ENCODE results near the gene AAK1.
"Not testable (repeated sequence)": the region's sequence is repeated elsewhere in the genome, so short reads cannot be mapped to it uniquely, and the experiment has no call there.

The AAK1 gene

GRCh38 chr2:69584127-69584889 lies 59.2 kb downstream of the AAK1 start:
- H3K4me3 Mint-ChIP-seq, result peak overlapping the region; percentile 24
- no peaks in the 10 kb centered on the region for H3K27me3 Mint-ChIP-seq
- peaks cover 5% of the 10 kb centered on the region for H3K36me3 Mint-ChIP-seq (ENCODE audit: insufficient read depth)
- peak overlapping the region; percentile 9 for H3K27ac Mint-ChIP-seq (ENCODE audit: low read depth)
- no peak for ATAC-seq (replicated peaks; ENCODE audit: extremely low read depth, poor library complexity, severe bottlenecking)
- no peak for DNase-seq (ENCODE audit: low spot score in 2 of 2)
- H3K9me3 Mint-ChIP-seq, result no peaks in the 10 kb centered on the region
- peaks cover 82% of the 10 kb centered on the region for H3K4me1 Mint-ChIP-seq

- H3K4me3 Mint-ChIP-seq, result peak overlapping the region; percentile 48
- ATAC-seq (replicated peaks; ENCODE audit: extremely low read depth, poor library complexity, severe bottlenecking) (no peak), DNase-seq (ENCODE audit: low spot score in 2 of 2) (no peak)
- no peaks in the 10 kb centered on the region for H3K9me3 Mint-ChIP-seq
- peak overlapping the region; percentile 9 for H3K27ac Mint-ChIP-seq (ENCODE audit: low read depth)
- H3K27me3 Mint-ChIP-seq, result no peaks in the 10 kb centered on the region
- H3K36me3 Mint-ChIP-seq (ENCODE audit: insufficient read depth), result peaks cover 5% of the 10 kb centered on the region
- H3K4me1 Mint-ChIP-seq, result peaks cover 82% of the 10 kb centered on the region
These were observed 60.2 kb downstream of the AAK1 start for GRCh38 chr2:69583321-69583833.

GRCh38 chr2:69582582-69583176 lies 60.9 kb downstream of the AAK1 start:
- Mint-ChIP-seq H3K36me3 (ENCODE audit: insufficient read depth) (peaks cover 6% of the 10 kb centered on the region), H3K4me3 (peak overlapping the region; percentile 48), H3K27me3 (no peaks in the 10 kb centered on the region), H3K9me3 (no peaks in the 10 kb centered on the region), H3K27ac (ENCODE audit: low read depth) (peak overlapping the region; percentile 9), H3K4me1 (peaks cover 83% of the 10 kb centered on the region)
- no peak for DNase-seq (ENCODE audit: low spot score in 2 of 2)
- ATAC-seq (replicated peaks; ENCODE audit: extremely low read depth, poor library complexity, severe bottlenecking), result peak; percentile 58

- peaks cover 7% of the 10 kb centered on the region for H3K36me3 Mint-ChIP-seq (ENCODE audit: insufficient read depth)
- H3K27ac Mint-ChIP-seq (ENCODE audit: low read depth), result peak overlapping the region; percentile 9
- no peaks in the 10 kb centered on the region for H3K27me3 Mint-ChIP-seq
- DNase-seq (ENCODE audit: low spot score in 2 of 2) (no peak), ATAC-seq (replicated peaks; ENCODE audit: extremely low read depth, poor library complexity, severe bottlenecking) (peak; percentile 26)
- H3K4me1 Mint-ChIP-seq, result peaks cover 90% of the 10 kb centered on the region
- no peaks in the 10 kb centered on the region for H3K9me3 Mint-ChIP-seq
- peak overlapping the region; percentile 48 for H3K4me3 Mint-ChIP-seq
These were observed 61.6 kb downstream of the AAK1 start for GRCh38 chr2:69581774-69582581.

- DNase-seq (ENCODE audit: low spot score in 2 of 2) (no peak), ATAC-seq (replicated peaks; ENCODE audit: extremely low read depth, poor library complexity, severe bottlenecking) (no peak)
- no peaks in the 10 kb centered on the region for H3K9me3 Mint-ChIP-seq
- H3K36me3 Mint-ChIP-seq (ENCODE audit: insufficient read depth), result peaks cover 7% of the 10 kb centered on the region
- no peaks in the 10 kb centered on the region for H3K27me3 Mint-ChIP-seq
- no peak overlapping the region for H3K4me3 Mint-ChIP-seq
- peak overlapping the region; percentile 75 for H3K27ac Mint-ChIP-seq (ENCODE audit: low read depth)
- H3K4me1 Mint-ChIP-seq, result peaks cover 90% of the 10 kb centered on the region
These were observed 63.1 kb downstream of the AAK1 start for GRCh38 chr2:69580486-69580885.

GRCh38 chr2:69579536-69579935 lies 64.0 kb downstream of the AAK1 start:
- H3K27me3 Mint-ChIP-seq, result no peaks in the 10 kb centered on the region
- no peaks in the 10 kb centered on the region for H3K9me3 Mint-ChIP-seq
- ATAC-seq (replicated peaks; ENCODE audit: extremely low read depth, poor library complexity, severe bottlenecking) (no peak), DNase-seq (ENCODE audit: low spot score in 2 of 2) (no peak)
- peak overlapping the region; percentile 75 for H3K27ac Mint-ChIP-seq (ENCODE audit: low read depth)
- peaks cover 7% of the 10 kb centered on the region for H3K36me3 Mint-ChIP-seq (ENCODE audit: insufficient read depth)
- H3K4me1 Mint-ChIP-seq, result peaks cover 89% of the 10 kb centered on the region
- H3K4me3 Mint-ChIP-seq, result peak overlapping the region; percentile 8

GRCh38 chr2:69578198-69578540 lies 65.4 kb downstream of the AAK1 start:
- Mint-ChIP-seq H3K9me3 (no peaks in the 10 kb centered on the region), H3K27ac (ENCODE audit: low read depth) (peak overlapping the region; percentile 75), H3K4me1 (peaks cover 86% of the 10 kb centered on the region), H3K36me3 (ENCODE audit: insufficient read depth) (peaks cover 7% of the 10 kb centered on the region), H3K4me3 (no peak overlapping the region), H3K27me3 (no peaks in the 10 kb centered on the region)
- DNase-seq (ENCODE audit: low spot score in 2 of 2) (no peak), ATAC-seq (replicated peaks; ENCODE audit: extremely low read depth, poor library complexity, severe bottlenecking) (no peak)

- H3K27me3 Mint-ChIP-seq, result no peaks in the 10 kb centered on the region
- no peak for DNase-seq (ENCODE audit: low spot score in 2 of 2)
- H3K4me3 Mint-ChIP-seq, result no peak overlapping the region
- H3K27ac Mint-ChIP-seq (ENCODE audit: low read depth), result peak overlapping the region; percentile 75
- H3K36me3 Mint-ChIP-seq (ENCODE audit: insufficient read depth), result peaks cover 7% of the 10 kb centered on the region
- H3K9me3 Mint-ChIP-seq, result no peaks in the 10 kb centered on the region
- peaks cover 86% of the 10 kb centered on the region for H3K4me1 Mint-ChIP-seq
- no peak for ATAC-seq (replicated peaks; ENCODE audit: extremely low read depth, poor library complexity, severe bottlenecking)
These were observed 65.9 kb downstream of the AAK1 start for GRCh38 chr2:69577467-69578197.

- ATAC-seq (replicated peaks; ENCODE audit: extremely low read depth, poor library complexity, severe bottlenecking), result no peak
- Mint-ChIP-seq H3K9me3 (no peaks in the 10 kb centered on the region), H3K36me3 (ENCODE audit: insufficient read depth) (peaks cover 7% of the 10 kb centered on the region), H3K27ac (ENCODE audit: low read depth) (peak overlapping the region; percentile 11), H3K4me3 (no peak overlapping the region), H3K4me1 (peaks cover 84% of the 10 kb centered on the region), H3K27me3 (no peaks in the 10 kb centered on the region)
- no peak for DNase-seq (ENCODE audit: low spot score in 2 of 2)
These were observed 66.7 kb downstream of the AAK1 start for GRCh38 chr2:69576880-69577279.

- Mint-ChIP-seq H3K4me3 (no peak overlapping the region), H3K27me3 (no peaks in the 10 kb centered on the region), H3K9me3 (no peaks in the 10 kb centered on the region), H3K27ac (ENCODE audit: low read depth) (peak overlapping the region; percentile 11), H3K36me3 (ENCODE audit: insufficient read depth) (peaks cover 11% of the 10 kb centered on the region), H3K4me1 (peaks cover 88% of the 10 kb centered on the region)
- ATAC-seq (replicated peaks; ENCODE audit: extremely low read depth, poor library complexity, severe bottlenecking), result no peak
- no peak for DNase-seq (ENCODE audit: low spot score in 2 of 2)
These were observed 67.6 kb downstream of the AAK1 start for GRCh38 chr2:69575926-69576325.

- H3K9me3 Mint-ChIP-seq; DNase-seq (ENCODE audit: low spot score in 2 of 2); H3K27me3 Mint-ChIP-seq; H3K4me3 Mint-ChIP-seq; ATAC-seq (replicated peaks; ENCODE audit: extremely low read depth, poor library complexity, severe bottlenecking); H3K27ac Mint-ChIP-seq (ENCODE audit: low read depth): not testable (repeated sequence)
- Mint-ChIP-seq H3K4me1 (peaks cover 90% of the 10 kb centered on the region), H3K36me3 (ENCODE audit: insufficient read depth) (peaks cover 11% of the 10 kb centered on the region)
These were observed 68.2 kb downstream of the AAK1 start for GRCh38 chr2:69575371-69575770.

- ATAC-seq (replicated peaks; ENCODE audit: extremely low read depth, poor library complexity, severe bottlenecking) (no peak), DNase-seq (ENCODE audit: low spot score in 2 of 2) (no peak)
- H3K36me3 Mint-ChIP-seq (ENCODE audit: insufficient read depth), result peaks cover 7% of the 10 kb centered on the region
- H3K9me3 Mint-ChIP-seq, result no peaks in the 10 kb centered on the region
- peak overlapping the region; percentile 22 for H3K27ac Mint-ChIP-seq (ENCODE audit: low read depth)
- peaks cover 85% of the 10 kb centered on the region for H3K4me1 Mint-ChIP-seq
- H3K27me3 Mint-ChIP-seq, result no peaks in the 10 kb centered on the region
- H3K4me3 Mint-ChIP-seq, result no peak overlapping the region
These were observed 70.9 kb downstream of the AAK1 start for GRCh38 chr2:69572641-69573040.
